HepG2 (cell line): ENCODE measurements around the gene CCDC9B. TPM values are rescaled to one million over a fixed set of nuclear protein-coding genes. Genes with fewer than 3 reads are reported as not detected.
A peak's percentile ranks its signal among the peaks of the same experiment; 100 is the strongest.

Experiments used
- ATF5 ChIP-seq: sonication (generic); formaldehyde crosslinking; IDR thresholded peaks from 2 replicates; pipeline ENCODE4 v1.4.0; 2020; ENCODE audit warnings: mild to moderate bottlenecking, low read depth, missing genetic modification reagents
- BRD4 ChIP-seq: sonication (generic); formaldehyde crosslinking; IDR thresholded peaks from 2 replicates; pipeline ENCODE4 v1.4.0; 2020; ENCODE audit warnings: missing genetic modification reagents
- CHD4 ChIP-seq: fragments of 200-600 bp; sonication (generic); IDR thresholded peaks from 2 replicates; pipeline ENCODE4 v1.7.0; 2017; ENCODE audit warnings: mild to moderate bottlenecking, low read length, borderline replicate concordance
- HHEX ChIP-seq: IDR thresholded peaks from 2 replicates; pipeline ENCODE4 v1.6.1; 2016; ENCODE audit warnings: control low read depth
- JDP2 ChIP-seq: sonication (generic); formaldehyde crosslinking; IDR thresholded peaks from 2 replicates; pipeline ENCODE4 v1.8.1; 2022; ENCODE audit warnings: missing genetic modification reagents, borderline replicate concordance
- MTF1 ChIP-seq: sonication (generic); formaldehyde crosslinking; IDR thresholded peaks from 2 replicates; pipeline ENCODE4 v1.5.0; 2020; ENCODE audit warnings: missing genetic modification reagents
- REPIN1 ChIP-seq: sonication (generic); formaldehyde crosslinking; IDR thresholded peaks from 2 replicates; pipeline ENCODE4 v1.8.0; 2022; ENCODE audit warnings: missing genetic modification reagents, low read depth, mild to moderate bottlenecking, borderline replicate concordance
- RORA ChIP-seq: sonication (generic); formaldehyde crosslinking; IDR thresholded peaks from 2 replicates; pipeline ENCODE4 v1.5.0; 2020; ENCODE audit warnings: mild to moderate bottlenecking, missing genetic modification reagents, moderate library complexity
- SALL1 ChIP-seq: sonication (generic); formaldehyde crosslinking; IDR thresholded peaks from 2 replicates; pipeline ENCODE4 v1.8.0; 2022; ENCODE audit warnings: mild to moderate bottlenecking, missing genetic modification reagents
- THAP9 ChIP-seq: sonication (generic); formaldehyde crosslinking; IDR thresholded peaks from 2 replicates; pipeline ENCODE4; 2020; ENCODE audit warnings: missing genetic modification reagents, mild to moderate bottlenecking, borderline replicate concordance
- XRCC5 ChIP-seq: fragments of 200-400 bp; formaldehyde crosslinking; optimal IDR thresholded peaks from 2 replicates; pipeline ENCODE3; 2017; ENCODE audit warnings: mild to moderate bottlenecking, low read length
- ZBTB4 ChIP-seq: sonication (generic); formaldehyde crosslinking; IDR thresholded peaks from 2 replicates; pipeline ENCODE4 v1.4.0; 2020; ENCODE audit warnings: missing genetic modification reagents, mild to moderate bottlenecking, borderline replicate concordance
- ZNF530 ChIP-seq: sonication (generic); formaldehyde crosslinking; IDR thresholded peaks from 2 replicates; pipeline ENCODE4 v1.5.0; 2020; ENCODE audit warnings: low read depth, mild to moderate bottlenecking, missing genetic modification reagents
- ZNF550 ChIP-seq: sonication (generic); formaldehyde crosslinking; IDR thresholded peaks from 2 replicates; pipeline ENCODE4 v1.4.0; 2020; ENCODE audit warnings: mild to moderate bottlenecking, missing genetic modification reagents, borderline replicate concordance
- ZNF557 ChIP-seq: sonication (generic); formaldehyde crosslinking; IDR thresholded peaks from 2 replicates; pipeline ENCODE4 v1.4.0; 2020; ENCODE audit warnings: missing genetic modification reagents
- ZNF567 ChIP-seq: sonication (generic); formaldehyde crosslinking; IDR thresholded peaks from 2 replicates; pipeline ENCODE4 v1.8.1; 2023; ENCODE audit warnings: mild to moderate bottlenecking, missing genetic modification reagents, borderline replicate concordance
- ZNF619 ChIP-seq: sonication (generic); formaldehyde crosslinking; IDR thresholded peaks from 2 replicates; pipeline ENCODE4 v1.4.0; 2020; ENCODE audit warnings: mild to moderate bottlenecking, missing genetic modification reagents
- ZNF704 ChIP-seq: sonication (generic); formaldehyde crosslinking; IDR thresholded peaks from 2 replicates; pipeline ENCODE4 v1.8.1; 2023; ENCODE audit warnings: mild to moderate bottlenecking, inconsistent platforms, moderate library complexity, missing genetic modification reagents, borderline replicate concordance
- ZNF768 ChIP-seq: sonication (generic); formaldehyde crosslinking; IDR thresholded peaks from 2 replicates; pipeline ENCODE4 v1.4.0; 2020; ENCODE audit warnings: missing genetic modification reagents
- ZNF782 ChIP-seq: sonication (generic); formaldehyde crosslinking; IDR thresholded peaks from 2 replicates; pipeline ENCODE4 v1.4.0; 2020; ENCODE audit warnings: missing genetic modification reagents, mild to moderate bottlenecking, borderline replicate concordance
- ZSCAN22 ChIP-seq: sonication (generic); formaldehyde crosslinking; IDR thresholded peaks from 2 replicates; pipeline ENCODE4 v1.4.0; 2020; ENCODE audit warnings: mild to moderate bottlenecking, missing genetic modification reagents
- polyA plus RNA-seq, 8 experiments: library from polyadenylated mRNA; depleted of rRNA in 3 of 8; stranded (reverse) in 7 of 8; unstranded in 1 of 8; fragments of >200 nt; fragmentation: Illumina TruSeq in 4 of 8; extraction: Trizol in 4 of 8; gene quantifications; 2 replicates each; pipeline versions ENCODE4 v1.2.1 to v1.2.3, GENCODE V29; 2011 to 2016; ENCODE audit warnings: low read depth in 4 of 8, missing spikeins in 1 of 8, mixed read lengths in 1 of 8; ENCODE audit not compliant: insufficient read depth in 1 of 8
- total RNA-seq, 5 experiments: library from RNA; depleted of rRNA; stranded (reverse); fragments of >200 nt; fragmentation: Illumina TruSeq; extraction: Trizol; gene quantifications; 2 replicates each; pipeline ENCODE4 v1.2.3, GENCODE V29; 2016; ENCODE audit warnings: low read depth in 1 of 5

Gene CCDC9B
- total and polyA plus RNA-seq, 2 of the 13 experiments (the other 11 are each of a cell fraction or from before 2014, with no cell fraction given): 0.98 to 1.6 TPM

GRCh38 chr15:40339621-40339945 is 1.2 kb downstream of the CCDC9B start (continued):
- TF ChIP-seq REPIN1 (CRISPR knock-in tag): no peak
- TF ChIP-seq ZNF567 (CRISPR knock-in tag): no peak
- no peak for TF ChIP-seq HHEX
- no peak for TF ChIP-seq CHD4
- TF ChIP-seq THAP9 (CRISPR knock-in tag): no peak
- no peak for TF ChIP-seq XRCC5
- no peak for TF ChIP-seq ZSCAN22
- TF ChIP-seq ZNF550 (CRISPR knock-in tag): no peak
- TF ChIP-seq ZNF768 (CRISPR knock-in tag): 0 out of 2 replicates have a peak, but pooled peaks have one; percentile 35
- no peak for TF ChIP-seq ZNF704 (CRISPR knock-in tag)
- TF ChIP-seq JDP2 (CRISPR knock-in tag): no peak
- no peak for TF ChIP-seq RORA (CRISPR knock-in tag)
- 0 out of 2 replicates have a peak, but pooled peaks have one; percentile 8 for TF ChIP-seq SALL1
- TF ChIP-seq ZNF619 (CRISPR knock-in tag): 0 out of 2 replicates have a peak, but pooled peaks have one; percentile 35
- no peak for TF ChIP-seq ZNF557 (CRISPR knock-in tag)
- TF ChIP-seq BRD4 (CRISPR knock-in tag): 0 out of 2 replicates have a peak, but pooled peaks have one; percentile 30
- TF ChIP-seq MTF1 (CRISPR knock-in tag): no peak
- no peak for TF ChIP-seq ZNF782 (CRISPR knock-in tag)
- TF ChIP-seq ATF5 (CRISPR knock-in tag): no peak
- no peak for TF ChIP-seq ZBTB4 (CRISPR knock-in tag)
- TF ChIP-seq ZNF530: no peak
